Adrenal gland (tissue), 12 donors: ENCODE results near the gene TREH. TPM values are rescaled to one million over a fixed set of nuclear protein-coding genes. Genes with fewer than 3 reads are reported as not detected.
A peak's percentile ranks its signal among the peaks of the same experiment; 100 is the strongest.

Experiments used
- DNase-seq, 7 donors: peaks; one replicate each; pipeline ENCODE4 v3.0.0-alpha.2; 2019 to 2020
- H3K27ac ChIP-seq, 5 donors: fragments of 200-600 bp; sonication (generic) in 4 of 5; 1 replicate in 3 of 5; 2 replicates in 2 of 5; pipeline versions ENCODE4 v1.5.1 to v1.8.0; 2016 to 2020; ENCODE audit warnings: mild to moderate bottlenecking in 1 of 5
- H3K27me3 ChIP-seq: fragments of 200-600 bp; 2 replicates; pipeline ENCODE4 v1.8.0; 2021
- H3K36me3 ChIP-seq, 2 donors: fragments of 200-600 bp; replicated peaks in 1 of 2; 1 replicate in 1 of 2; 2 replicates in 1 of 2; pipeline versions ENCODE4 v1.5.1 to v1.8.0; 2018 to 2022
- H3K4me1 ChIP-seq, 2 donors: fragments of 200-600 bp; replicated peaks in 1 of 2; 1 replicate in 1 of 2; 2 replicates in 1 of 2; pipeline versions ENCODE4 v1.5.1 to v1.8.0; 2018 to 2021
- H3K4me3 ChIP-seq, 4 donors: fragments of 200-600 bp; sonication (generic) in 3 of 4; one replicate each; pipeline ENCODE4 v1.5.1; 2016 to 2018
- H3K9me3 ChIP-seq, 3 donors: fragments of 200-600 bp; sonication (generic) in 1 of 3; replicated peaks in 1 of 3; 1 replicate in 2 of 3; 2 replicates in 1 of 3; pipeline versions ENCODE4 v1.5.1 to v1.8.0; 2016 to 2021
- CTCF ChIP-seq, 6 experiments: fragments of 450-650 bp in 4 of 6; fragments of 200-600 bp in 2 of 6; sonication (generic) in 1 of 6; IDR thresholded peaks; 1 replicate in 5 of 6; 2 replicates in 1 of 6; pipeline versions ENCODE4 v1.5.1 to v1.8.0; 2016 to 2021; ENCODE audit warnings: antibody characterized with exemption in 6 of 6, mild to moderate bottlenecking in 2 of 6, moderate library complexity in 1 of 6
- POLR2A ChIP-seq, 2 donors: fragments of 450-650 bp; IDR thresholded peaks; one replicate each; pipeline ENCODE4 v1.6.1; 2017; ENCODE audit warnings: antibody characterized with exemption in 2 of 2, mild to moderate bottlenecking in 2 of 2, moderate library complexity in 1 of 2
- WGBS, 4 donors: extraction: QIAGEN DNeasy Blood & Tissue Kit in 2 of 4; methylation state at CpG; one replicate each; pipeline versions ENCODE4 v1.1.5 to v1.1.7; 2013 to 2017; 5-methylcytosine and 5-hydroxymethylcytosine counted together
- intact Hi-C, 2 donors: fragments of 100-400 bp; cut with DNase I; formaldehyde crosslinking; loops; one replicate each; pipeline versions ENCODE4 v1.14.1 to v1.15.0; 2022 to 2023
- polyA plus RNA-seq, 3 donors: library from polyadenylated mRNA; stranded (reverse); fragments of 200-250 nt in 2 of 3; fragments of 350-450 nt in 1 of 3; fragmentation: Illumina TruSeq in 1 of 3; extraction: RNeasy Lipid Tissue Mini Kit (QIAGEN cat#74804) in 1 of 3; gene quantifications; one replicate each; pipeline ENCODE4 v1.2.3, GENCODE V29; 2013 to 2014
- total RNA-seq, 9 donors: library from RNA; depleted of rRNA in 4 of 9; stranded (reverse); fragments of >200 nt in 4 of 9; fragments of 120-200 nt in 1 of 9; fragmentation: NEBNext Ultra II Directional in 1 of 9; extraction: Animal tissue kit (Norgen Biotek cat#: 25700) in 1 of 9; gene quantifications; one replicate each; pipeline versions ENCODE4 v1.1.0 to v1.2.4, GENCODE V29; 2013 to 2023
- donor health status: healthy with polysubstance abuse.
- donor health status: Bipolar disorder and iron deficiency.
- donor health status: DM: yes; HTN: yes; CAD: no.
- donor health status: DM: no; HTN: no; CAD: no.
- donor health status: DM: no; HTN: no; CAD: no.
- donor health status: DM: yes; HTN: yes; CAD: no.

Gene TREH
- total and polyA plus RNA-seq, 12 donors: 3.0 to 5.1 TPM; not detected in 10

GRCh38 chr11:118625976-118626375, 53.5 kb downstream of the TREH start:
- Histone ChIP-seq H3K4me1 (peaks cover 18 to 38% of the 10 kb centered on the region in 2 donors), H3K36me3 (peaks cover 0 to 48% of the 10 kb centered on the region in 2 donors), H3K27ac (no peak overlapping the region), H3K4me3 (no peak overlapping the region), H3K9me3 (no peaks in the 10 kb centered on the region), H3K27me3 (no peaks in the 10 kb centered on the region)
- intact Hi-C loops: no loop called here
- WGBS, 4 donors: 82 to 97% (median 96%) methylated on average over 2 of the region's 2 CpGs
- no peak for DNase-seq
- TF ChIP-seq CTCF (IDR thresholded peaks at IDR 0.05) (no peak), POLR2A (IDR thresholded peaks at IDR 0.05) (no peak)

GRCh38 chr11:118625036-118625690, 54.3 kb downstream of the TREH start:
- intact Hi-C loops: no loop called here
- TF ChIP-seq POLR2A (IDR thresholded peaks at IDR 0.05) (no peak), CTCF (IDR thresholded peaks at IDR 0.05) (no peak)
- Histone ChIP-seq H3K4me1 (peaks cover 23 to 46% of the 10 kb centered on the region in 2 donors), H3K4me3 (no peak overlapping the region), H3K9me3 (no peaks in the 10 kb centered on the region), H3K36me3 (peaks cover 0 to 47% of the 10 kb centered on the region in 2 donors), H3K27ac (no peak overlapping the region), H3K27me3 (no peaks in the 10 kb centered on the region)
- DNase-seq: peak in 1 of 7 donors; percentile 25
- 67 to 86% (median 76%) methylated on average over 4 to 6 of the region's 6 CpGs for WGBS, 4 donors

DNA sequence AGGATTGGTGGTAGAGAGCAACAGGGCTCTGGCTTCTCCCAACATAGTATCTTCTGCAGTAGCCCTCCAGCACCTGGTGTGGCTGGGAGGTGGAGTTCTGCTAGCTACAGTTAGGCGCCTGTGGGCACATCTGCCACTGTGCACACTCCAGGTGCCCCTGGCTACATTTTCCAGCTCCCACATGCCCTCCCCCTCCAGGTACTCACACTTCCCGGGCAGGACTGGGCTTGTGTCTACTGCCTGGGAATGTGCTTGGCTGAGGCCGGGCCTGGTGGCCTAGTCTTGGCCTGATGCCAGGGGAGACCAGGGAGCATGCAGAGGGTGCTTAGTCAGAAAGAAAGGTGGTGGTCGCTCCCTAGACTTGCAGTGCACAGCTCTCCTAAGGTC, 56.2 kb downstream of the TREH start:
- H3K27me3 ChIP-seq: no peaks in the 10 kb centered on the region
- TF ChIP-seq POLR2A (IDR thresholded peaks at IDR 0.05) (no peak), CTCF (IDR thresholded peaks at IDR 0.05) (no peak)
- peak overlapping the region in 4 of 5 donors; percentile 70 to 91 (median 81) for H3K27ac ChIP-seq
- no peak overlapping the region for H3K4me3 ChIP-seq
- intact Hi-C loops: no loop called here
- H3K9me3 ChIP-seq: no peaks in the 10 kb centered on the region
- WGBS, 4 donors: 38 to 58% (median 46%) methylated on average over 4 of the region's 4 CpGs
- H3K4me1 ChIP-seq: peaks cover 36 to 59% of the 10 kb centered on the region in 2 donors
- peak in 3 of 7 donors; percentile 58 to 71 (median 66) for DNase-seq
- H3K36me3 ChIP-seq: peaks cover 0 to 34% of the 10 kb centered on the region in 2 donors

- intact Hi-C loops: no loop called here
- Histone ChIP-seq H3K36me3 (peaks cover 0 to 28% of the 10 kb centered on the region in 2 donors), H3K4me3 (peak overlapping the region in 1 of 4 donors; percentile 68), H3K27ac (peak overlapping the region; percentile 24 to 91 (median 72)), H3K27me3 (no peaks in the 10 kb centered on the region), H3K9me3 (no peaks in the 10 kb centered on the region), H3K4me1 (peaks cover 36 to 64% of the 10 kb centered on the region in 2 donors)
- WGBS, 4 donors: 23 to 41% (median 27%) methylated on average over 5 to 9 of the region's 9 CpGs
- no peak for TF ChIP-seq CTCF (IDR thresholded peaks at IDR 0.05)
- peak; percentile 50 to 54 for TF ChIP-seq POLR2A (IDR thresholded peaks at IDR 0.05)
- DNase-seq: peak; percentile 75 to 94 (median 89)
Observed at GRCh38 chr11:118622376-118623268, 56.8 kb downstream of the TREH start.
